Activated CD4-positive, CD25-positive, alpha-beta regulatory T cell treated with anti-CD3 and anti-CD28 coated beads, Interleukin-2, amount 50 U/mL, for 72 hours (primary cell): ENCODE measurements around the gene NTNG2.

ENCODE experiments used
- DNase-seq: peaks from one replicate; pipeline ENCODE4 v3.0.0; 2021

NTNG2 gene

GRCh38 chr9:132238026-132238972, 76.4 kb downstream of the NTNG2 start:
- no peak for DNase-seq

GRCh38 chr9:132238992-132239391, 77.1 kb downstream of the NTNG2 start:
- DNase-seq = no peak

- no peak for DNase-seq
These were observed 77.7 kb downstream of the NTNG2 start for GRCh38 chr9:132239518-132239917.

- DNase-seq = no peak
These were observed 78.4 kb downstream of the NTNG2 start for GRCh38 chr9:132239999-132240840.

GRCh38 chr9:132240841-132241482, 79.1 kb downstream of the NTNG2 start:
- peak; percentile 95 for DNase-seq

- DNase-seq = no peak
These were observed 79.6 kb downstream of the NTNG2 start for GRCh38 chr9:132241483-132241839.

GRCh38 chr9:132241840-132242620, 80.2 kb downstream of the NTNG2 start:
- no peak for DNase-seq

GRCh38 chr9:132242621-132243155, 80.8 kb downstream of the NTNG2 start:
- DNase-seq = no peak

- no peak for DNase-seq
These were observed 81.6 kb downstream of the NTNG2 start for GRCh38 chr9:132243156-132244074.

GRCh38 chr9:132244582-132245455, 83.0 kb downstream of the NTNG2 start:
- DNase-seq = no peak

GRCh38 chr9:132245465-132245864, 83.6 kb downstream of the NTNG2 start:
- DNase-seq = no peak

- DNase-seq = no peak
These were observed 86.1 kb downstream of the NTNG2 start for GRCh38 chr9:132247942-132248341.

- no peak for DNase-seq
These were observed 87.3 kb downstream of the NTNG2 start for GRCh38 chr9:132249123-132249522.

GRCh38 chr9:132249690-132250089, 87.8 kb downstream of the NTNG2 start:
- no peak for DNase-seq

- DNase-seq = peak; percentile 21
These were observed 88.7 kb downstream of the NTNG2 start for GRCh38 chr9:132250324-132251262.

- no peak for DNase-seq
These were observed 99.0 kb downstream of the NTNG2 start for GRCh38 chr9:132260846-132261245.

GRCh38 chr9:132266017-132266416, 104.2 kb downstream of the NTNG2 start:
- no peak for DNase-seq

GRCh38 chr9:132267660-132268059, 105.8 kb downstream of the NTNG2 start:
- DNase-seq = no peak
